DMS114 treated with DMSO at 0.1 percent for 48 hours (cell line): ENCODE data around the gene MAPRE3.
A peak's percentile ranks its signal among the peaks of the same experiment; 100 is the strongest.

Source experiments
- DNase-seq: peaks from one replicate; lab custom pipeline; 2025; ENCODE audit not compliant: unreplicated experiment; lab: John Stamatoyannopoulos, UW

Gene MAPRE3

GRCh38 chr2:27038631-27039339 is 68.3 kb downstream of the MAPRE3 start:
- DNase-seq: no peak

DNA sequence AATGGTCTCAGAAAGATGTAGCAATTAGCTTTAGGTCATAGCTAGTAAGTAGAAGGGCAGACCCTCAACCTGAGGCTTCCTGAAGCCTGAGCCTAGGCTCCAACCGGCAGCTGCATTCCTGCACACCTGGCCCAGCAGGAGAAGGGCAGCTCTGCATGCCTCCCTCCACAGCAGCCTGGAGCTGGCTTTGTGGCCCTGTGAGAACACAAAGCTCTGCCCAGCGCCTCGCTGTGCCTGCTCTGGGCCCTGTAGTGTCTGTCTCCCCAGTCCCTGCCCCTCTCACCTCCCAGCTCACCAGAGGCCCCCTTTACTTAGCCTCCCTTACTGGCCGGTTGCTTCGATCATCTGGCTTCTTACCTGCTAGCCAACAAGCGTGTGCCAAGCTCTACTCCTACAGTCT is 69.0 kb downstream of the MAPRE3 start:
- DNase-seq: no peak

- DNase-seq: no peak
These were observed 69.4 kb downstream of the MAPRE3 start for GRCh38 chr2:27039871-27040270.

DNA sequence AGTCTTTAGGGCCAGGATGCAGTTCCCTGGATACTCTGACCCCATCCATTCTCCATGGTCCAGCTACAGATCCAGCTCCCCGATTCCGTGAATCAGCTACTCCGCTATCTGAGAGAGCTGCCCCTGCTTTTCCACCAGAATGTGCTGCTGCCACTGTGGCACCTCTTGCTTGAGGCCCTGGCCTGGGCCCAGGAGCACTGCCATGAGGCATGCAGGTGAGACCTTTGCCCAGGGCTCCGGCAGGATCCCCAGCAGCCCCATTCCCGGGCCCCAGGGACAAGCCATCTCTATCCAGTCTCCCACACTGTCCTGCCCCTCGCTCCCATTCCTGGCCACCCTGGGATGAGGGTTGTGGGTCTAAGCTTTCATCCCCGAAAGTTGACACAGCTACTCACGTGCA is 69.8 kb downstream of the MAPRE3 start:
- DNase-seq: no peak

- DNase-seq: no peak
These were observed 71.3 kb downstream of the MAPRE3 start for GRCh38 chr2:27041752-27042151.

DNA sequence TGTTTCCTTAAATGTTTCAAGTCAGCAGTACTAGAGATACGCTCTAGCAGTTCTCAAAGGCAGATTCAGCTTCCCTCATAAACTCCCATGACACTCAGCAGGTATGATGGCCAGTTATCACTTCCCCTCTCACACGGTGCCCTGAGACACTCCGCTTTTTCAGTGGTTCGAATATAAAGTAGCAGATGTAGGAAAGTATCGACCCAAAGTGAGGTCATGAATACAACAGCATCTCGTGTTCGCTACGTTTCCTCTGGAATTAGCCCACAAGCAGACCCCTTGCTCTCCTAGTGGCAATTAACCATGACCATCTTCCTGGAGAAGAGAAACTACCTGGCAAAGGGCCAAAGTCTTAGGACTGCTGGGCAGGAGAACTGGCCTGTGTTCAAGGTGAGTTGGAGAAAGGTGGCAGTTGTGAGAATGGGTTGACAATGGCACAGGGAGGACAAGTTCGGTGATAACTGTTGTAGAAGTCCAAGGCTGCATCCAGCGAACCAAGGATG is 71.8 kb downstream of the MAPRE3 start:
- no peak for DNase-seq

GRCh38 chr2:27042985-27043634 is 72.7 kb downstream of the MAPRE3 start:
- no peak for DNase-seq

DNA sequence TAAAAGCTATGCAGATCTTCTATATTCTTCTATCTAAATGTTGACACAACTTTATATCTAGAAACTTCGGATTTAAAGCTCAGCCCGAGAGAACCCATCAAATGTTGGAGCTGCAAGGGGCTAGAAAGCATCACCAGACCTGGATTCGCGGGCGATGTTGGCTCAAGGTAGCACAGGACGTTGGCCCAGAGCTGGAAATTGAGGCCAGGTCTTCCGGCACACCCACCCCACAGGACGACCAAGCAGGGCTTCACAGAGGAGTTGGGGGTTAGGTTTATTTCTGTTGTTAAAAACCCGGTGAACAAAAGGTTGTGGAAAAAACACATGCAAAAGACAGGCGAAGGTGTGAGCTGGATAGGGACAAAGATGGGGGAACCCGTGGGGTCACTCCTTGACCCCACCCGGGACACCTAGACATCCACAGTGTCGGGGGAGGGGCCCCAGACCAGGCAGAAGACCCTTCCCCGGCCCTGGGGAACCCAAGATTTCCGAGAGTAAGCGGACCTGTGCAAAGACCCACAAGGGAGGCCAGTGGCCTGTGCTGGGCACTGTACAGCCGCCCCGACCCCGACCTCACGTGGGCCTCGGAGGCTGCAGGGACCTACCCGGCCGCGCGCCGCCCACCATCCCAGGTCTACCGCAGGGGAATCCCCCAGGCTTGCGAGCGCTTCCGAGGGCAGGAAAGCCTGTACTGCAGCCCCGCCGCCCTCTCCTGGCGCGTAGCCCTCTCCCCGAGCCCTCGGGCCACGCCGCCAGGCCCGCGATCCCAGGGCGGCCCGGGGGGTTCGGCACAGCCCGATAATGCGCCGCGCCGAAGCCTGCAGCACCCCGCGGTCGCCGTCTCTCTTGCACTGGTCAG is 79.2 kb downstream of the MAPRE3 start:
- DNase-seq: no peak

GRCh38 chr2:27050281-27050995 is 80.0 kb downstream of the MAPRE3 start:
- DNase-seq: peak; percentile 77

GRCh38 chr2:27050996-27051901 is 80.8 kb downstream of the MAPRE3 start, which contains the start of gene AGBL5:
Gene AGBL5 (plus strand): TSS chr2:27051668. CDS start chr2:27052959, 1,291 bp downstream.
- DNase-seq: peak; percentile 89

- no peak for DNase-seq
These were observed 81.6 kb downstream of the MAPRE3 start for GRCh38 chr2:27051902-27052645.

- no peak for DNase-seq
These were observed 82.9 kb downstream of the MAPRE3 start for GRCh38 chr2:27053321-27053720.

DNA sequence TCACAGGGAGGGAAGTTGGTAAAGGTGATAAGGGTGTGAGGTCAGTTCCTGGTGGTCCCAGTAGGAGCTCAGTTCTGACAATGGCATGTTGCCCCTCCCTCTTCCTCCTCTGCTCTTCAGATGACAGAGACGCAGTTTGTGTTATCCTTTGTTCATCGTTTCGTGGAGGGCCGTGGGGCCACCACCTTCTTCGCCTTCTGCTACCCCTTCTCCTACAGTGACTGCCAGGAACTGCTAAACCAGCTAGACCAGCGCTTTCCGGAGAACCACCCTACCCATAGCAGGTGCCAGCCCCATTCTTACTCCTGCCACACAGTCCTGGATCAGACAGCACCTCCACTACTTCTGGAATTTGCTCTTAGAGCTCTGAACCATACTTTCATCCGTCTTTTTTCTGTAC is 83.3 kb downstream of the MAPRE3 start:
- no peak for DNase-seq

GRCh38 chr2:27054721-27055120 is 84.3 kb downstream of the MAPRE3 start:
- no peak for DNase-seq

DNA sequence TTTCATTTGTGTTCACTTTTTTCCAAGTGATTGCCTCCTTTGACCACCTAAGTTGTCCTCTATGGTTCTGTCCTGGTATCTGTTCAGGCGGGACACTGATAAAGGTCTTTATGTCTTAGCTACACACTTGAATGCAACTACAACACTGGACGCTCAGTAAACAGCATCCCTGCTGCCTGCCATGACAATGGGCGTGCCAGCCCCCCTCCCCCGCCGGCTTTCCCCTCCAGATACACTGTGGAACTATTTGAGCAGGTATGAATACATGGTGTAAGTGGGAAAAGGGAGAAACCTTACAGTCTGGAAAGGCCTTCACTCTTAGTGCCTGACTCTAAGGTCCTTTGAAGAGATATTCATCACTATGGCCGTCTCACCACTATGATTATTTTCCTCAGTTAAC is 86.7 kb downstream of the MAPRE3 start:
- no peak for DNase-seq

DNA sequence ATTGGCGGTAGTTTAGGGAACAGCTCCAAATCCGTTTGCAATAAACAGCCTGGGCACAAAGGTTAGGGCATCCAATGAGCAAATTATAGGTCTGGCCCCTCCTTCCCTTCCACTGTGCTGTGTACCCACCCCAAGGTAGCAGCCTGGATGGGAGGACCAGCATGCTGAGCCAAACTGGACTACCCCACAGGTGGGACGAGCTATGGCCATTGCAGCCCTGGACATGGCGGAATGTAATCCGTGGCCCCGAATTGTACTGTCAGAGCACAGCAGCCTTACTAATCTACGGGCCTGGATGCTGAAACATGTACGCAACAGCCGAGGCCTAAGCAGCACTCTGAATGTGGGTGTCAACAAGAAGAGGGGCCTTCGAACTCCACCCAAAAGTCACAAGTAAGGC is 87.8 kb downstream of the MAPRE3 start:
- DNase-seq: no peak

DNA sequence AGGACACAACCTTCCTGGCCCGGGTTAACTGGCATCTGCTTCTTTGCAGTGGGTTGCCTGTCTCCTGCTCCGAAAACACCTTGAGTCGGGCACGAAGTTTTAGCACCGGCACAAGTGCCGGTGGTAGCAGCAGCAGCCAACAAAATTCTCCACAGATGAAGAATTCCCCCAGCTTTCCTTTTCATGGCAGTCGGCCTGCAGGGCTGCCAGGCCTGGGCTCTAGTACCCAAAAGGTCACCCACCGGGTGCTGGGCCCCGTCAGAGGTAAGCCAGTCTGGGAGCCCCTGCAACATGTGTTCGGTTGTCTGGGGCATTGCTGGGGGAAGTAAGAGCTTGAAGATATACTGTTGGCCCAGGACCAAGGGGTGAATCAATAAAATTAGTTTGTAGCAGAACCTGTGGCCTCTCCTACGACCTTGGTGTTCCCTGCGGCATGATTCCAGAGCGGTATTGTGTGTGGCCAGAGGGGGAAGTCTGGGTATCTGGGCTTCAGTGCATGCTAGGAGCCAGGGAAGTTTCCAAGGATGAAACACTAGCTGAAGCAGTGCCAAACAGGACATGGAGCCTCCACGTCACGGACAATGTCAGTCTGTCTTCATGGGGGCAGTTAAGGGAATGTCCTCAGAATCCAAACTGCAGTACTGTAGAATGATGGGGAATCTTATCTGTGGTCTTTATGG is 88.8 kb downstream of the MAPRE3 start:
- DNase-seq: no peak

DNA sequence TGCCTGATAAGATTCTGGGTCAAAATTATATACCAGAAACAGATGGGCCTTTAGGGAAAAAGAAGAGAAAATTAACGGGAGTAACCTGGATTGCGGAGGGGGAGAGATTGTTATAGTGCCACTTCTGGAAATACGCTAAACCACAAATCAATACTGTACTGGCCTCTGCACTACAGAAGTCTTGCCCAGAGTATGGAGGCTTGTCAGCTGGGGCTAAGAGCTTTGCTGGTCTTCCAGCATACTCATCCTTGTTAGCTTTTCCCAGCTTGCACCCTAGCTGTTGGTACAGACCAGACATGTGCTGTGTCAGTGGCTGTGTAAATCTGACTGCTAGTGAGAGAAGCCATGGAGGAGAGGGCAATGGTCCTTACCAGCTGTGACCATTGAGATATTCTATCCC is 89.9 kb downstream of the MAPRE3 start:
- no peak for DNase-seq

- DNase-seq: no peak
These were observed 94.7 kb downstream of the MAPRE3 start for GRCh38 chr2:27065128-27065527.
